ENCODE results near the gene ARHGDIB.

Gene ARHGDIB

GRCh38 chr12:14956024-14956891 lies 5.1 kb downstream of the ARHGDIB start:
- DNase-seq (ENCODE audit: low read depth) = no peak

GRCh38 chr12:14954269-14954668 lies 7.1 kb downstream of the ARHGDIB start:
- DNase-seq (ENCODE audit: low read depth) = no peak

- DNase-seq (ENCODE audit: low read depth) = no peak
Measured at GRCh38 chr12:14953752-14954151, 7.6 kb downstream of the ARHGDIB start.

- no peak for DNase-seq (ENCODE audit: low read depth)
Measured at GRCh38 chr12:14952299-14952921, 9.0 kb downstream of the ARHGDIB start.

- no peak for DNase-seq (ENCODE audit: low read depth)
Measured at GRCh38 chr12:14951851-14952250, 9.6 kb downstream of the ARHGDIB start.

- DNase-seq (ENCODE audit: low read depth) = no peak
Measured at GRCh38 chr12:14950982-14951746, 10.2 kb downstream of the ARHGDIB start.

- no peak for DNase-seq (ENCODE audit: low read depth)
Measured at GRCh38 chr12:14950421-14950820, 11.0 kb downstream of the ARHGDIB start.

GRCh38 chr12:14949631-14950030 lies 11.8 kb downstream of the ARHGDIB start:
- DNase-seq (ENCODE audit: low read depth) = no peak

GRCh38 chr12:14948672-14949071 lies 12.7 kb downstream of the ARHGDIB start:
- no peak for DNase-seq (ENCODE audit: low read depth)

GRCh38 chr12:14946861-14947260 lies 14.5 kb downstream of the ARHGDIB start:
- DNase-seq (ENCODE audit: low read depth) = no peak

GRCh38 chr12:14946162-14946561 lies 15.2 kb downstream of the ARHGDIB start:
- no peak for DNase-seq (ENCODE audit: low read depth)

- no peak for DNase-seq (ENCODE audit: low read depth)
Measured at GRCh38 chr12:14942196-14942931, 19.0 kb downstream of the ARHGDIB start.

GRCh38 chr12:14941369-14941768 lies 20.0 kb downstream of the ARHGDIB start:
- DNase-seq (ENCODE audit: low read depth) = no peak

- DNase-seq (ENCODE audit: low read depth) = no peak
Measured at GRCh38 chr12:14938301-14938700, 23.1 kb downstream of the ARHGDIB start, which contains the start of gene ERP27. Gene ERP27, minus strand, starts transcription at chr12:14938537. Its CDS starts 29 bp downstream, at chr12:14938508.

- DNase-seq (ENCODE audit: low read depth) = no peak
Measured at GRCh38 chr12:14937689-14938088, 23.7 kb downstream of the ARHGDIB start.

GRCh38 chr12:14937014-14937413 lies 24.4 kb downstream of the ARHGDIB start:
- DNase-seq (ENCODE audit: low read depth) = no peak

GRCh38 chr12:14936224-14936861 lies 25.1 kb downstream of the ARHGDIB start:
- no peak for DNase-seq (ENCODE audit: low read depth)

- DNase-seq (ENCODE audit: low read depth) = no peak
Measured at GRCh38 chr12:14935031-14935430, 26.4 kb downstream of the ARHGDIB start.

GRCh38 chr12:14934511-14934910 lies 26.9 kb downstream of the ARHGDIB start:
- no peak for DNase-seq (ENCODE audit: low read depth)

- no peak for DNase-seq (ENCODE audit: low read depth)
Measured at GRCh38 chr12:14931791-14932560, 29.4 kb downstream of the ARHGDIB start.

GRCh38 chr12:14931359-14931758 lies 30.0 kb downstream of the ARHGDIB start:
- no peak for DNase-seq (ENCODE audit: low read depth)
